ENCODE results near the gene SLC6A14. TPM values are rescaled to one million over a fixed set of nuclear protein-coding genes. Genes with fewer than 3 reads are reported as not detected.

SLC6A14 gene
- total RNA-seq (not detected), total RNA-seq (0 to 0.17 (median 0) reads per million in 172 experiments)
- not detected for polyA plus RNA-seq (2013, experiment 1 of 2)
- not detected for polyA plus RNA-seq (2013, experiment 2 of 2)

- Histone ChIP-seq H3K27ac (ENCODE audit: low read depth in 1 of 2, low read length in 2 of 2) (no peak within 1 kb of the TSS), H3K4me3 (ENCODE audit: low read length) (no peak within 1 kb of the TSS), H3K36me3 (ENCODE audit: insufficient read depth, low read length) (no peaks in the 10 kb centered on the region), H3K27me3 (ENCODE audit: control insufficient read depth in 1 of 2, insufficient read depth in 2 of 2, low read length in 2 of 2) (no peaks in the 10 kb centered on the region), H3K4me1 (ENCODE audit: insufficient read depth, low read length) (no peaks in the 10 kb centered on the region), H3K9me3 (ENCODE audit: control insufficient read depth in 1 of 2, insufficient read depth in 1 of 2, low read length in 2 of 2) (peaks cover 0 to 4% of the 10 kb centered on the region in 2 experiments)
- Mint-ChIP-seq H3K4me1 (ENCODE audit: low read depth) (no peaks in the 10 kb centered on the region), H3K27me3 (no peaks in the 10 kb centered on the region), H3K4me3 (no peak within 1 kb of the TSS), H3K9me3 (no peaks in the 10 kb centered on the region), H3K36me3 (ENCODE audit: low read depth) (no peaks in the 10 kb centered on the region), H3K27ac (no peak within 1 kb of the TSS)
- TF ChIP-seq CTCF (IDR thresholded peaks at IDR 0.05): no peak
- POLR2A ChIA-PET: no interaction called here
- CTCF ChIA-PET: no interaction called here
- no peak for DNase-seq
- intact Hi-C loops (cut with DNase I, micrococcal nuclease): no loop called here
- ATAC-seq (ENCODE audit: poor library complexity): no peak
These were observed at the start of gene SLC6A14 for GRCh38 chrX:116436358-116436816. Gene SLC6A14, plus strand, starts transcription at chrX:116436606. Its CDS starts 104 bp downstream, at chrX:116436710.

GRCh38 chrX:116395752-116396151 is 40.7 kb upstream of the SLC6A14 start:
- intact Hi-C loops (cut with DNase I, micrococcal nuclease): no loop called here
- Histone ChIP-seq H3K4me3 (ENCODE audit: low read length) (no peak overlapping the region), H3K9me3 (ENCODE audit: control insufficient read depth in 1 of 2, insufficient read depth in 1 of 2, low read length in 2 of 2) (no peaks in the 10 kb centered on the region), H3K27me3 (ENCODE audit: control insufficient read depth in 1 of 2, insufficient read depth in 2 of 2, low read length in 2 of 2) (no peaks in the 10 kb centered on the region), H3K36me3 (ENCODE audit: insufficient read depth, low read length) (no peaks in the 10 kb centered on the region), H3K4me1 (ENCODE audit: insufficient read depth, low read length) (no peaks in the 10 kb centered on the region), H3K27ac (ENCODE audit: low read depth in 1 of 2, low read length in 2 of 2) (no peak overlapping the region)
- Mint-ChIP-seq H3K4me3 (no peak overlapping the region), H3K36me3 (ENCODE audit: low read depth) (no peaks in the 10 kb centered on the region), H3K9me3 (no peaks in the 10 kb centered on the region), H3K4me1 (ENCODE audit: low read depth) (no peaks in the 10 kb centered on the region), H3K27me3 (no peaks in the 10 kb centered on the region), H3K27ac (no peak overlapping the region)
- ChIA-PET POLR2A (no interaction called here), CTCF (no interaction called here)
- ATAC-seq (ENCODE audit: poor library complexity): no peak
- DNase-seq: no peak
- no peak for TF ChIP-seq CTCF (IDR thresholded peaks at IDR 0.05)

- POLR2A ChIA-PET: no interaction called here
These were observed 36.7 kb upstream of the SLC6A14 start for GRCh38 chrX:116399681-116400080.

More at GRCh38 chrX:116399681-116400080, 36.7 kb upstream of the SLC6A14 start:
- DNase-seq (no peak), ATAC-seq (ENCODE audit: poor library complexity) (no peak)
- Mint-ChIP-seq H3K4me1 (ENCODE audit: low read depth) (no peaks in the 10 kb centered on the region), H3K9me3 (no peaks in the 10 kb centered on the region), H3K27me3 (no peaks in the 10 kb centered on the region), H3K27ac (no peak overlapping the region), H3K4me3 (no peak overlapping the region), H3K36me3 (ENCODE audit: low read depth) (no peaks in the 10 kb centered on the region)
- intact Hi-C loops (cut with DNase I, micrococcal nuclease): no loop called here
- Histone ChIP-seq H3K4me3 (ENCODE audit: low read length) (no peak overlapping the region), H3K27ac (ENCODE audit: low read depth in 1 of 2, low read length in 2 of 2) (no peak overlapping the region), H3K9me3 (ENCODE audit: control insufficient read depth in 1 of 2, insufficient read depth in 1 of 2, low read length in 2 of 2) (no peaks in the 10 kb centered on the region), H3K27me3 (ENCODE audit: control insufficient read depth in 1 of 2, insufficient read depth in 2 of 2, low read length in 2 of 2) (no peaks in the 10 kb centered on the region), H3K4me1 (ENCODE audit: insufficient read depth, low read length) (no peaks in the 10 kb centered on the region), H3K36me3 (ENCODE audit: insufficient read depth, low read length) (no peaks in the 10 kb centered on the region)
- CTCF ChIA-PET: no interaction called here
- TF ChIP-seq CTCF (IDR thresholded peaks at IDR 0.05): no peak

Data from CD4-positive, alpha-beta T cell (primary cell).